ENCODE data around the gene TENM4.

Gene TENM4

GRCh38 chr11:79388201-79388600 is 52.6 kb downstream of the TENM4 start:
- DNase-seq (ENCODE audit: low read depth) = no peak

DNA sequence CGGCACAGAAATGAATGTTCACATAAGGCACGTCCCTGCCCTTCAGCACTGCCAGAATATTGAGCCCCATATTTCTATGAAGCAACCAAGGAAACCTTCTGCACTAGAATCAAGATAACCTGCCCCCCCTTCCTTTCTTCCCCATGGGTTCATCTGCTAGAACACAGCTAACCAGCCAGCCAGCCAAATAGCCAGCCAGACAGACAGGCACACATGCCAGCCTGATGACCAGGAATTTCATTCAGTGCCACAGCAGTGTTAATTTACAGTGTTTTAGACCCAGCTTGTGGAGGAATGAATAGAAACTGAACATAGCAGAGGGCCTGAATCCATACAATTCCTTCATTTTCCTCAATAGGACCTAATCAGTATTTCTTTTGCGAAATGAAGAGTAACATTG is 57.0 kb downstream of the TENM4 start:
- DNase-seq (ENCODE audit: low read depth) = no peak

GRCh38 chr11:79382301-79383050 is 58.4 kb downstream of the TENM4 start:
- no peak for DNase-seq (ENCODE audit: low read depth)

GRCh38 chr11:79381036-79381435 is 59.8 kb downstream of the TENM4 start:
- no peak for DNase-seq (ENCODE audit: low read depth)

GRCh38 chr11:79377406-79377805 is 63.4 kb downstream of the TENM4 start:
- DNase-seq (ENCODE audit: low read depth) = no peak

DNA sequence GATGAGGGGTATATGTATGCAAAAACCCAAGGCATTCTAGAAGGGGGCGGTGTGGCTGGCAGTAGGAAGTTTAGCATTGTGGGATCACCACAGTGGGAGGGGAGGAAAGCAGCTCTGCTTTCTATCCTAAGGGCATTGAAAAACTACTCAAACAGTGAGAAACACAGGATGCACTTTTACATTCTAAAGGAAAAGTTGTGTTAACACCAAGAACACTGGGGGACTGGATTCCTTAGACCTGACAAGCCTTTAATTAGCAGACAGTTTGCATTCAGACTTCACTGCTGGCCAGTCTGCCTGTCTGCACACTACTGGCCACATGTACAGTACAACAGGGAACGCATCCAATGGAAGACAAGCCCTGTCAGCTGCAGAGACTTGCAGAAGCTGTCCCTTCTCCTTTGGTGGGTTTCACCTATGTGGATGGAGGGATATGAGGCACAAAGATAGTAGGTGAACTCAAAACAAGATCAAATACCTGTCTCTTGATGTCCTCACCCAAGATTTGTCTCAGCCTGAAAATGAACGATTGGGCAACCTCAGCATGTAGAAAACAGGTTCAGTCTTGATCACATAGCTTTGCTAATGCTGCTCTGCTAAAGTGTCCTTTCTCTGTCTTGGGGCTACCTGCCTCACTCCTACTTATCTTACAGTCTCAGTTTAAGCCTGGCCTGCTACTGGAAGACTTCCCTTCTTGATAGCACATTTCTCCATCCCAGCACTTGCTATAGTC is 64.8 kb downstream of the TENM4 start:
- DNase-seq (ENCODE audit: low read depth) = no peak

DNA sequence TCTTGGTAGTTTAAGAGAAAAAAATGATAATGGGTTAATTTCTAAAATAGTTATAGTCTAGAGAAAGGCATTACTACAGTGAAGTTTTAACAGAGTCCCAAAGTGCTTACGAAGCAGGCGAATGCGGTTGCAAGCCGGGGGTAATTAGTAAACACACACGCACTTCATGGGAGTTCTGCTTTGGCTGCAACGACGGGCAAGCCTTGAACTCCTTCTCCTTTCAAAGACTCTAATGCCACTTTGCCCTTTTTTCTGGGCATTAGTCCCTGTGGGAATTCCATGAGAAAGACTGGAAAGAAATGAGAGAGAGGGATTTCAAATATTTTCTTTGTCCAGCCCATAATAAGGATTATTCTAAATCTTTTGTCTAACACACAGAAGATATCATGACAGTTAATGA is 66.1 kb downstream of the TENM4 start:
- no peak for DNase-seq (ENCODE audit: low read depth)

GRCh38 chr11:79371724-79372123 is 69.1 kb downstream of the TENM4 start:
- DNase-seq (ENCODE audit: low read depth) = no peak

DNA sequence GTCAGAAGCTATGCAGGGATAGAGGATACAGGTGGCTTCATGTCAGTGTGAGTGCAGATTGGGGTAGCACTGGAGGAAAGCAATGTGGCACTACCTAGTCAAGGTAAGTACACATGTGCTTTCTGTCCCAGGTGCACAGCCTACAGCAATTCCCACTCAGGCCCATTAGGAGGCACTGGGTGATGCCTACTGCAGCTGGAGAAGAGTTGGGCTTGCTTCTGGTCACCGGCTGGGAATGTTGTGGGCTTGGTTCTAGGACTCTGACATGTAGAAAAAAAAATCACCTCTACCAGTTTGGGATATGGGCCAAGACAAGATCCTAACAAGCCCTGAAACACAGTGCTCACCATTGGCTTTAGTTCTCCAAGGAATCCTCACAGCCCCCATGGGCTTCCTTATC is 69.7 kb downstream of the TENM4 start:
- DNase-seq (ENCODE audit: low read depth) = no peak

DNA sequence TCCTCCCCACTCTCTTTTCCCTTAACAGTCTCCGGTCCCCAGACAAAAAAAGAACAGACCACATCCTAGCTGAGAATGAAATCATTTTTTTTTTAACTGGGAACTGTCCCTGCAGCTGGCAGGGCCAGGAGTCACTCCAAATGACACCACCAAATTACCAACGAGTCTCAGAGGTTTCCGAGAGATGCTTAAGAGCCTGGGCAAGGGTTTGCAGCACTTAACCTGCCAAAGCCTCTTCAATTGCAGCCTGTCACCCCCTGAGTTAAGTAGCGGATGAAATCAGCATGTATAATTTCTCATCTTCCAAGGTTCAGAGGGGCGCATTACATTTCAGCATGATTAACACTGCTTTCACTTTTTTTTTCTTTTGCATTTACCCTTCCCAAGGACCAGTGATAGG is 71.8 kb downstream of the TENM4 start:
- no peak for DNase-seq (ENCODE audit: low read depth)

- no peak for DNase-seq (ENCODE audit: low read depth)
Observed at GRCh38 chr11:79367844-79368243, 73.0 kb downstream of the TENM4 start.

- no peak for DNase-seq (ENCODE audit: low read depth)
Observed at GRCh38 chr11:79366218-79366617, 74.6 kb downstream of the TENM4 start.

- no peak for DNase-seq (ENCODE audit: low read depth)
Observed at GRCh38 chr11:79363861-79364378, 76.9 kb downstream of the TENM4 start.

GRCh38 chr11:79363256-79363655 is 77.6 kb downstream of the TENM4 start:
- DNase-seq (ENCODE audit: low read depth) = no peak

GRCh38 chr11:79362821-79363220 is 78.0 kb downstream of the TENM4 start:
- no peak for DNase-seq (ENCODE audit: low read depth)

DNA sequence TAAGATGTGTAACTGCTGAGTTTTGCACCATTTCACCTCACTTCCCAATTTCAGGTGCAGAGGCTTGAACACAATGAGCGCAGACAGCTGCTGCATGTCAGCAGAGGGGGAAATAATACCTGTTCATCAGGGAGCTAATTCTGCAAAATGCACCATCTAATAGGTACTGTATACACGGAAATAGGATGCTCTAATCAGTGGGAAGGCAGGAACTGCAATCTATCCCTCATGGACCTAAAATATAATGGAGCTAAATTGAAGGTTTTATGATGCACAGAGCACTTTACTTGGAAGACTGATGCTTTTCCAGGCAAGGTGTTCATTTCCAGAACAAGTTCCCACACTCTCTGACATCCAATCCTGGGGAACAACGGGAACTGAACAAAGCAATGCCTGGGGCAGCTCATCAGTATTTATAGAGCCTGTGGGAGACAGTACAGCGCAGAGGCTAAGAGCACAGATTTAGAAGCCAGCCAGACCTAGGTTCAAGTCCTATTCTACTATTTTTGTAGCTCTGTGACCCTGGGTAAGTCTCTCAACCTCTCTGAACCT is 78.5 kb downstream of the TENM4 start:
- no peak for DNase-seq (ENCODE audit: low read depth)

DNA sequence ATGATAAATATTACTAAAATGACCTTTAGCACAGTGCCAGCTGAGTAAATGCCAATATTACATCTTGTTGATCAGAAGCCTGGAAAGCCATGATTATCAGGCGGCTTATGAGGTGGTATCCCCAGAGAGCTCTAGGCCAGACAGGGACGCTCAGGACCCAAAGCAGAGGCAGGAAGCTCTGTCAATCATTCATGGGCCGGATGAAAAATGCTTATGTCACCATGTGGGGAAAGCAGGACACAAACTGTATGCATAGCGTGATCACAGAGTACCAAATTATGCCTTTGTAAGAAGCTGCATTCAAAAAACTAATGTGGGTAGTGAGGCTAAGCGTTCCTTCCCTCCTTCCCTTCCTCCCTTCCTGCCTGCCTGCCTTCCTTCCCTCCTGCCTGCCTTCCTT is 82.6 kb downstream of the TENM4 start:
- no peak for DNase-seq (ENCODE audit: low read depth)

DNA sequence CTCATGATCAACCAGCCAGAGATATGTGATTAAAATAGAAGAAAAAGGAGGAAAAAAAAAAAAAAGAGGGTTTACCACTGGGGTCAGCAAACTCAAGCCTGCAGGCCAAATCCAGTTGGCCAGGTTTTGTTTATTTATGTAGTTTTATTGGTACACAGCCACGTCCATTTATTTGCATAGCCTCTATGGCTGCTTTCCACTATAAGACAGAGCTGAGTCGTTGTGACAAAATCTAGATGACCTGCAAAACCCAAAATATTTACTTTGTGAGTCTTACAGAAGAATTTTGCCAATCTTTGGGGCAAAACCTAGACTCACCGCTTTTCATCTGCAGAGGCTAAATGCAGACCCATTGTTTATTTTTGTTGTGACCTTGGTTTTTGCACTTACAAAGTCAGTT is 87.1 kb downstream of the TENM4 start:
- DNase-seq (ENCODE audit: low read depth) = no peak

- DNase-seq (ENCODE audit: low read depth) = no peak
Observed at GRCh38 chr11:79352349-79352703, 88.5 kb downstream of the TENM4 start.

DNA sequence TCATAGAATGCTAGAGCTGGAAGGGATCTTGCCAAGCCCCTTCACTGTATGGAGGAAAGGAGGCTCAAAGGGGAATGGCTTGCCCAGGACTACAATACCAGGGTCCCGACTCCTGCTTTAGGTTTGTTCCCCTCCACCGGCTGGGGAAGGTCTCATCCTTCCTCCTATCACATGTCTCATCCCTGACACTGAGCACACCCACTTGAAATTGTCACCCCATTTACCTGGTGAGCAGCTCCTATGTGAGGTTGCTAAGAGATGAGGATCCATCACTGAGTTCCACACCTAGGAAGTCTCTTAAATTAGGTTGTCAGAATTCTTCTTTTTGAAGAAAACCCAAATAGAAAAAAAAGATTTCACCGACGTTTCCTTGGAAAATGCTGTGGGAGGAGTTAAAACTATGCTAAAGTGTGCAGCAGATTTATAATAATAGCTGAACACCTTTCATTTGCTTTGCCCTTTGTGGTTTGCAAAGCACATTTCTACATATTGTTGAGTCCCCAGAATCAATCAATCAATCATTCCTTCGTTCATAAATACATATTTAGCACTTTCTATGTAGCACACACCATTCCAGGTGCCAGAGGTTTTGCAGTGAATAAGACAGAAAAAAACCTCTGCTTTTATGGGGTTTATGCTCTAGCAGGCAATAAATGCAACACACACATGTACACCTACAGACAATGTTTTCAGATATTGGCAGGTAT is 91.7 kb downstream of the TENM4 start:
- no peak for DNase-seq (ENCODE audit: low read depth)

GRCh38 chr11:79346021-79346420 is 94.8 kb downstream of the TENM4 start:
- DNase-seq (ENCODE audit: low read depth) = no peak

DNA sequence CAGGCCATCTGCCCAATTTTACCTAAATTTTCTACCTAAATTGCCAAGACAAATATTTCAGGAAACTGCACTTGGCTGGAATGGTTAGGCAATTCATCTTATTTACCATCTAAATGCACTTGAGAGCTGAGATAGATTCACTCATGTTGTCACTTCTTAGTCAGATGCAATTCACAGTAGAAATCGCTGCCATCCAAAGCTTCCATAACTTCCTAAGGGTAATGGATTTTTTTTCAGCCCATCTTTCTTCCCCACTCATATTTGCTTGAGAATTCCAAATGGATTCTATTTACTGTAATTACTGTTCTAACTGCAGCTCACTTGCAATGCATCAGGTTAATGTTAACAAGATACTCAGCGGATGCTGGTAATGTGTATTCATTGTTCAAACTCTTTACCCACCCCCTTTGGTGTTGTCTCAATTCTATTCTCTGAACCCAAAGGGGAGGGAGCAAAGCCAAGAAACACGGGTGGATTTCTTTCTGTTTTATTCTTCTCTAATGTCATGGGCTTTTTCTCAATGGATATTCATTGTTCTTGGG is 96.0 kb downstream of the TENM4 start:
- no peak for DNase-seq (ENCODE audit: low read depth)
